ENCODE results near the gene BNC2.

DNA sequence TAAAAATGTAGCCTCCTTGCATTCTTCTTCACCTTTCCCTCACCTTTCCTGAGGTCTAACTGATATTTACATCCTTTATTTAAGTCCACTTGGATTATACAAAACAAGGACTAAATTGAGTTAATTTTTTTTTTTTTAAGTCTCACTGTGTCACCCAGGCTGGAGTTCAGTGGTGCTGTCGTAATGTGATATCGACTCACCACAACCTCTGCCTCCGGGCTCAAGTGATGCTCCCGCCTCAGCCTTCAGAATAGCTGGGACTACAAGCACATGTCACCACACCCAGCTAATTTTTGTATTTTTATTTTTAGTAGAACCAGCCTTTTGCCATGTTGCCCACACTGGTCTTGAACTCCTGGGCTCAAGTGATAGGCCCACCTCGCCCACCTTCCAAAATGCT is 195.3 kb downstream of the BNC2 start:
- TF ChIP-seq, protein P1, sequence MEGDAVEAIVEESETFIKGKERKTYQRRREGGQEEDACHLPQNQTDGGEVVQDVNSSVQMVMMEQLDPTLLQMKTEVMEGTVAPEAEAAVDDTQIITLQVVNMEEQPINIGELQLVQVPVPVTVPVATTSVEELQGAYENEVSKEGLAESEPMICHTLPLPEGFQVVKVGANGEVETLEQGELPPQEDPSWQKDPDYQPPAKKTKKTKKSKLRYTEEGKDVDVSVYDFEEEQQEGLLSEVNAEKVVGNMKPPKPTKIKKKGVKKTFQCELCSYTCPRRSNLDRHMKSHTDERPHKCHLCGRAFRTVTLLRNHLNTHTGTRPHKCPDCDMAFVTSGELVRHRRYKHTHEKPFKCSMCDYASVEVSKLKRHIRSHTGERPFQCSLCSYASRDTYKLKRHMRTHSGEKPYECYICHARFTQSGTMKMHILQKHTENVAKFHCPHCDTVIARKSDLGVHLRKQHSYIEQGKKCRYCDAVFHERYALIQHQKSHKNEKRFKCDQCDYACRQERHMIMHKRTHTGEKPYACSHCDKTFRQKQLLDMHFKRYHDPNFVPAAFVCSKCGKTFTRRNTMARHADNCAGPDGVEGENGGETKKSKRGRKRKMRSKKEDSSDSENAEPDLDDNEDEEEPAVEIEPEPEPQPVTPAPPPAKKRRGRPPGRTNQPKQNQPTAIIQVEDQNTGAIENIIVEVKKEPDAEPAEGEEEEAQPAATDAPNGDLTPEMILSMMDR (IDR thresholded peaks at IDR 0.05; ENCODE audit: insufficient read depth, low read length), result no peak
- TF ChIP-seq REST (IDR thresholded peaks at IDR 0.05; ENCODE audit: insufficient replicate concordance, low read depth), result no peak
- no peak for TF ChIP-seq POLR2AphosphoS5 (IDR thresholded peaks at IDR 0.05; ENCODE audit: low read depth)
- no peak for TF ChIP-seq GABPA (IDR thresholded peaks at IDR 0.05; ENCODE audit: low read depth)
- no peak for TF ChIP-seq SPI1 (IDR thresholded peaks at IDR 0.05; ENCODE audit: borderline replicate concordance, low read depth)
